GM21367 (cell line): ENCODE measurements around the gene RALGDS.
A peak's percentile ranks its signal among the peaks of the same experiment; 100 is the strongest.

Experiments used
- ATAC-seq: cut with Tn5 transposase; IDR thresholded peaks from one replicate; pipeline ENCODE4 v1.9.1; 2021; ENCODE audit not compliant: unreplicated experiment

RALGDS gene

DNA sequence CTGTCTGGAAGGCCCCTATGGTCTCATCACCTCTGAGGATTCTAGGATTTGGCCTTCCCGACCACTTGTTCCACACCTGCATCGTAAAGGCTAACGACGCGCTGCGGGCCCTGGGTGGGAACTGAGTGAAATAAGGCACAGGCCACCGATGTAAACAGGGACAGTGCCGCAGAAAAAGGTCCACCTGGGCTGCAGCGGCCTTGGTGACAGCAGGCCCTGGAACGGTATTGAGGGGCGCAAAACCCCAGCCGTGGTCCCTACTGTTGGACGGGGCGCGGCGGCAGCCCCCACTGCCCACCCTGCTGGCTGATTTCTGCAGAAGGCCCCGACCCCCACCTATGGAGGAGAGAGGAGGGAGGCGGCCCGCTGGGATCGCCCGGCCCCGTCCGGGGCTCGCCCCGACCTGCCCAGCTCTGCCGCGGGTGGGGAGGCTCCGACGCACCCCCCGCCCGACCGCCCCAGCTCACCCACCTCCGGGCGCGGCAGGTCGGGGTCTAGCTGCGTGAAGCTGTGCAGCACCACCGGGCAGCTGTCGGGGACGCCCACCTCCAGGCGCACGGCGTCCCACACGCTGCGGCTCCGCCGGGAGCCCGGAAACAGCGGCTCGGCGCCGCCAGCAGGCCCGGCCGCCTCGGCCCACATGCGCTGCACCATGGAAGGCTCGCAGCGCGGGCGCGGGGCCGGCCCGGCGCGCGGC is 391 bp downstream of the RALGDS start:
- no peak for ATAC-seq

DNA sequence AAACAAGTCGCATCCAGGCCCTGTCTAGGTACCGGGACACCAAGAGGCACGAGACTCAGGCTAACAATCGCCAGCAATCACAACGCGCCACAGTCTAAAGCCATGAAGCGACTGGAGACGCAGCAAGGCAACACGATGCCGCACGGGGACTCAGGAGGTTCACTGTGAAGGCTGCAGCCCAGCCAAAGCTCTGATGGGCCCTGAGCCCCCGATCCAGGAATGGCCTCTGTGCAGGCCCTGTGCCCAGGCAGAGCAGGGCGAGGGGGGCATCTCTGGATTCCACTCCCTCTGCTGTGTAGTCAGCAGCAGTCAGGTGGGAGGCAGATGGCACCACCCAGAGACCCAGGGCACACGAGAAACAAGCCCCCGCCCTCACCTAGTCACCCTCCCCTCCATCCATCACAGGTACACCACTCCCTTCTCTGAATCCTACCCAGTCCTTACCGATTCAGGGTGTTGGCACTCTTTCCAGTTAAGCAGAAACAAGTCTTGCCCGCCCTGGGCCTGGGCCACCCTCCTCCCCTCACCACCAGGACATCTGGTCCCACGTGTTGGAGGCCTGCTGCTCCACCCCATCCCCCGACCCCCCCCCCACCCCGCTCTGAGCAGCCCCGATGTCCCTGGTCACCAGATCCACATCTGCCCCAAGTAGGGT is 1.1 kb downstream of the RALGDS start:
- no peak for ATAC-seq

DNA sequence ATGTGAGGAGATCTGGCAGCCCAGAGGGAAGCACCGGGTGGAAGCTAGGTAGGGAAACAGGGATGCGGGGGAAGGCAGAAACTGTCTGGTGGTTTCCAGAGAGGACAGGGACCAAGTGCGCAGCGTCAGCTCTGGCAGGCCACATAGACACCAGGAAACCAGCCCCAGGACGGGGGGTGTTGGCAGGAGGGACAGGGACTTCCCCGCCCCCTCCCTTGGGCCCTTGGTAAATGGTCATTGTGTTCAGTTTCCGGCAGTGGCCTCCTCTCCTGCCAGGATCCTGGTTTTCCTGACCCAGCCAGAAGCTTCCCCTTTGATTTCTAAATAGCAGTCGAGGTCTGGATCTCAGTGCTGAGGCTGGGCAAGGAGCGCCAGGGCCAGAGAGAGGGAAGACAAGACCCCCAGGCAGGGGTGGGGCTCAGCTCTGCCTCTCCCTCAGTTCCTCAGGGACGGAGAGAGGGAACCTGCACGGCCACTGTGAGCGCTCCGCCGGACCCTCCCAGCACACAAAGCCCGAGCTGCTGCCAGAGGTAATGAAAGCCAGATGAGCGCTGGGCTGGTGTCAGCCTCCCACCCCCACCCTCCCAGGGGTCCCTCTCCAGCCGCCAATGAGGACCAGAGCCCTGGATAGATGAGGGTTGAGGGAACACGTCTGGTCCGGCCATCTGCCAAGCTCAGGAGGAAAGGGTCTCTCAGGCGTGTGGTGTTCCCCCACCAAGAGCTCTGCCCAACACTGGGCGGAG is 1.8 kb downstream of the RALGDS start:
- no peak for ATAC-seq

DNA sequence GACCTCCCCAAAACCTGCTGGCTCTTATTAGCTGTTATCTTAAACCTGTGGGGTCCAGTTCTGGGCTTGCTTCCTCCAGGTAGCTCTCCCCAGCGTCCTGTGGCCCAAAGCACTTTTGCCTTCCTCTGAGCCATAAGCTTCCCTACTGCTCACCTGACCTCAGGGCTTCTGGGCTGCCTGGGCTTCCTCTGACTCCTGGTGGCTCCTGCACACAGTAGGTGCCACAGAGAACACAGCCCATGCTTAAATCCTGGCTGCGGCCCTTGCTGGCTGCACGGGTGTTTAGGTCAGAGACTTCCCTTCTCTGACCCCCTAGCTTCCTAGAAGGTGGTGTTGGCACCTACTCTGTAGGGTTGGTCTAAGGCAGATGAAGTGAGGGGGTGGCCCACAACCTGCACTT is 2.5 kb downstream of the RALGDS start:
- ATAC-seq = no peak

DNA sequence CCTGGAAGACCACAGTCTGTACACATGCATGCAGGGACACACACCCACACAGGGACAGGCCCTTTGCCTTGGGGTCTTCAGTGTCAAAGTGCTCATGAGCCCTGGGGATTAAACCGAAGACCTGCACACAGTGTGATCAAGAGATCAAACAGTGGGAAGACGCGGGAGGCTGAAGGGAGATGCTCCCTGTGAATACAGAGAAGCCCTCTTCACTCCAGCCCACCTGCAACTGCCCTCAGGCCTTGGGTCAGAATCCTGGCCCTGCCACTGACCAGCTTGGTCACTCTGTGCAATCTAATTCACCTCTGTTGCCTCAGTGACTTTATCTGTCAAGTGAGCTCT is 2.9 kb downstream of the RALGDS start:
- no peak for ATAC-seq

DNA sequence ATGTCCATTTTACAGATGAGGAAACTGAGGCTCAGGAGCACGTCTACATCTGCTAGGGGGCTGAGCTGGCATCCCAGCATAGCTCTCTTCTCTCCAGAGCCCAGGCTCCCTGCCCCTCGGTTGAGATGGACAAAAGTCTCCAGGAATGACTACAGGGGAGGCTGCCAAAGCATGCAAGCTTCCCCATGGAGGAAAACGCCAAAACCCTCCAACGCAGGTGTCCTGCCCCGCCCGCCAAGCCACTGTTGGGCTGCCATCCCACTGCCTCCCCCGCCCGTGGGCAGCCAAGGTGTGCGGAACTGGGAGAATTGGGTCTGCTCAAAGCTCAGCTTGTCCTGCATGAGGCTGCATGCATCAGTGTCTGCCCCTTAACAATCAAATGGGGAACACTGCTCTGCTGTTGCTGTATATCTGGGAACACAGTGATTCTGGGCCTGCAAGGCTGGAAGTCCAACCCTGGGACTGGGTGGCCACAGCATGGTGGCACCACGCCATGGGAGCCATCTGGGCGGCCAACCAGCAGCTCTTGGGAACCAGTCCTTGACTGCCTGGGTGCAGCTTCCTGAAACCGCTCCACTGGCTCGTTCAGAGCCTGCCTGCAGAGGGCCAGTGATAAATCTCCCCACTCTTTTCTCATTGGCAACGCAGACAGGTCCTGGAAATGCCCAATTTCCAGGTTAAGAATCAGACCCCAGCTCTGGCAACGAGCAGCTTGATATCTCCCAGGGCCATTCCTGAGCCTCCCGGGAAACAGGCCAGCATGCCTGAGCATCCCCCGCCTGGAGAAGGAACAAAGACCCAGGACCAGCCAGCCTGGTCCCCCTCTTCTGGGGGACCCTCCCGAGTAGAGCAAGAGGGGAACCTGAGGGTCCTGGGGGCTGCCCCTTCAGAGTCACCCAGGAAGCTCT is 3.5 kb downstream of the RALGDS start:
- ATAC-seq = no peak

DNA sequence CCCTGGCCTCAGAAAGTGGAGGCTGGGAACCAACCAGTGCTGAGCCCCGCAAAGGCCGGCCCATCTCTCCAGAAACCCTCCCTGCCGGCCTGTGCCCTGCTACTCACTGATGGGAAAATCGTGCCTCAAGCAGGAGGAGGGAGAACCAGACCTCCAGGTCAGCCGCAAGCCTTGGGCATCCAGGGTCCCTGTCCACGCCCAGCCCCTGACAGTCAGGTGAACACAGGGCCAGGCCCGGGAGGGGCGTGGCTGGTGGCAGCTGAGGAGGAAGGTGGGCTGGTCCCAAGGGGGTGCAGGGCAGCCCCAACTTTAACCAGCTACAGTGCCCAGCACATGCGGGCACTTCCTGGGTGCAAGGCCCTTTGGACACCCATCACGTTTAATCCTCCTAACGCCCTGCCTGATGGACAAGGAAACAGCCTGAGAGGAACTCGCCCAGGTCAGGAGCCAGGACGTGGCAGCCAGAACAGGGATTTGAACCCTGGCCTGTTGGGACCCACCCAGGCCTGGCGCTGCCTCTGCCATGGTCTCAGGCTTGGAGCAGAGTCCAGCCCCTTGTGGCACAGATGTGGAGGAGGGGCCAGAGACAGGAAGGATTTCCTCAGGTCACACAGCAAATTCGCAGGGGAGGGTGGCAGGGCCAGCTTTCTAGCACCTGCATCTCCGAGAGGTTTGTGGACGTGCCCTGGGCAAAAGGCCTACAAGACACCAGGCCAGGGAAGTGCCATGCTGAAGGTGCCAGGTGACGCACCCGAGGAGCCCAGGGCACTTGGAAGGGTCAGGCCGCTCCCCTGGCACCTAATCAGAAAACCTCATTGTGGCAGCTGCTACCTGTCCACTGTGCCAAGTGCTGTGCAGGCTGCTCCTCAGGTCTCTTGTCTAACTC is 4.5 kb downstream of the RALGDS start:
- no peak for ATAC-seq

DNA sequence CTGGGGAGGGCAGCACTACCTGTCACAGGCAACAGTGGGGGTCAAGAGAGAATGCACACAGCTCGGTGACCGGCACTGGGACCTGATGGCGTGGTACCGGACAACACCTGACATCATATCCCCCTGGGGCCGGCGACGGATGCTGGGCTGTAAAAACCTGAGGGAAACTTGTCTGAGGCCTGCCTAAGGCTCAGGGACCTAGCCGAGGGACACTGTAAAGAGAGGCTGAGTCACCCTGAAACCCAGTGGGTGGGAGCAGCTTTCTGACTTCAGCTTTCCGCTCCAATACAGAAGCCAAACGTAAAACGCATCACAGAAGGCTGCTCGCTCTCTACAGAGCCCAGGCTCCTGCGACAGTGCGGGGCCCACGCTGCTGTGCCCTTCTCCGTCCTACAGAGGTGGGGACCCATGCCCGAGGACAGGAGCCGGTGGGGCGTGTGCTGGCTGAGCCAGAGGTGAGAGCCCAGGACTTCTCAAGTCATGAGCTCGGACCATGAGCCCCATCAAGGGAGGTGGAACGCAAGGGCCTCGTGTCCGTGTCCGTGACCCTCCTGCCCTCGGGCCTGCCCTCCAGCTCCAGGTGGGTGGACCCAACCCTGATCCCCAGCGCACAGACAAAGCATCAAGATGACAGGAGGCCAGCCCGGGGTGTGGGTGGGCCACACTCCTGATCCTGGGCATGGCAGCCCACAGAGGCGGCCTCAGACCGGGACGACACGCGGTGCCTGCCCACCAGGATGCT is 5.3 kb downstream of the RALGDS start:
- ATAC-seq = peak; percentile 54

DNA sequence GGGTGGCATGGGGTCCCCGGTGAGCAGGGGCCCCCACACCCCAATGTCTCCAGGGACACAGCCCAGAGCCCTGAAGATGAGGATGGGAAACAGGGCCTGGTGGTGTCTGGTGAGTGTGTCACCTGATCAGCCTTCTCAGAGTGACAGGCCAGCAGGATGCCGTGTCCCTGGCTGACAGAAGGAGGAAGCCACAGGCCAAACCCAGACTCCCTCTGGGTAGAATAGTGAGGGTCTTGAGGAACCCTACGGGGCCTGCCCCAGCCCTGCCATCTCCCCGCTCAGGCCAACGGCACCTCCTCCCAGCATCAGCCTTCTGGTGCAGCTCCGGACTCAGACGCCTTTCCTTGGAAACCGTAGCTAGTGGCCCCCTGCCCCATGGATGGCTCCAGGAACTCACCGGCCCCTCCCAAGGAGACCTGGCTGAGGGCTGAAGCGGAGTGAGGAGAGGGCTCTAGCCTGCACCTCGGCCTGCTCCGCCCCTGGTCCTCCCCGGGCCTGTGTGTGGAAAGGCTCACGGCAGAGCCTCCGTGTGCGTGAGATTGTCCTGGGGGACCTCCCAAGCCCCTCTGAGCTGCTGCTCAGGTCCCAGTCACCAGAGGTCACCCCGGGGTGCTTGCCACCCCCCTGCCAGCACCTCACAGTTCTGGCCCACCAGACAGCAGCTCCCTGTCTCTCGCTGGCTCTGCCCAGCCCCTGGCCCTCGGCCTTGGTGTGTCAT is 6.0 kb downstream of the RALGDS start:
- no peak for ATAC-seq

DNA sequence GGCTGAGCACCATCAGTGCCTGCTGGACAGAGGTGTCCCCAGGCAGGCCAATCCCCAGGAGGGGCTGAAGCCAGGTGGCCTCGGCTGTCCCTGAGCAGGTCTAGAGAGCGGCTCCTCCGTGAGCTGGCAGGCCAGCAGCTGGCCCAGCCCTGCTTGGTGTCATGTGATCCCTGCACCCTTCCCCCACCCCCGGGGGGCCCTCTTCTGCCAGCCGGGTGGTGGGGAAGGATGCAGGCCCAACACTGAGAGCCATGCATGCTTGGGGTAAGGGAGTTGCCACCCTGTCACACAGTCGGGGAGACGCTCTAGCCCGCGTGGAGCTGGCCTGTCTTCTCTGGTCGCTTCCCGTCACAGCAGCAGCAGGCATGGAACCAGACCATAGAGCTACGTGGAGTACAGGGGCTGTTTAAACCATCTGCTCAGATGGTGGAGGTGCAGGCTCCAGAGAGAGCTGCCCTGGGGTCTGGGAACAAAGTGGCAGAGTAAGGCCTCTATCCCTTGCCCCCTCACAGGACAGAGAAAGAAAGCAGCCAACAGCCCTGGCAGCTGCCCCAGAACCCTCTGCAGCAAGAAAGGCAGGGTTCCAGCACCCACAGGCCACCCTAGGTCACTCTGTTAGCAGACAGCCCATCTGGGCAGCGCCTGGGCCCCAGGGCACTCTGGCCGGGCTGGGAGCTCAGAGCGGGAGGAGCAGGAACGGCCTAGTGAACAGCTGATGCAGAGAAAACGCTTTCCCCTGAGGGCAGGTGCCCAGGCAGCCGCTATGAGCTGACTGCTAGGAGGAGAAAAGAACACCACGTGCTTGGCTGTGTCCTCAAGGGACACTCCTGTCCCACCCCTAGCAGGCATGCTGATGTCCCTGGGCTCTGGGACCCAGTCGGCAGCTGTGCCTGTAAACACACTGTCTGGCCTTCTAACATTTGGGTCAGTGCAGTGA is 6.8 kb downstream of the RALGDS start:
- ATAC-seq = no peak

DNA sequence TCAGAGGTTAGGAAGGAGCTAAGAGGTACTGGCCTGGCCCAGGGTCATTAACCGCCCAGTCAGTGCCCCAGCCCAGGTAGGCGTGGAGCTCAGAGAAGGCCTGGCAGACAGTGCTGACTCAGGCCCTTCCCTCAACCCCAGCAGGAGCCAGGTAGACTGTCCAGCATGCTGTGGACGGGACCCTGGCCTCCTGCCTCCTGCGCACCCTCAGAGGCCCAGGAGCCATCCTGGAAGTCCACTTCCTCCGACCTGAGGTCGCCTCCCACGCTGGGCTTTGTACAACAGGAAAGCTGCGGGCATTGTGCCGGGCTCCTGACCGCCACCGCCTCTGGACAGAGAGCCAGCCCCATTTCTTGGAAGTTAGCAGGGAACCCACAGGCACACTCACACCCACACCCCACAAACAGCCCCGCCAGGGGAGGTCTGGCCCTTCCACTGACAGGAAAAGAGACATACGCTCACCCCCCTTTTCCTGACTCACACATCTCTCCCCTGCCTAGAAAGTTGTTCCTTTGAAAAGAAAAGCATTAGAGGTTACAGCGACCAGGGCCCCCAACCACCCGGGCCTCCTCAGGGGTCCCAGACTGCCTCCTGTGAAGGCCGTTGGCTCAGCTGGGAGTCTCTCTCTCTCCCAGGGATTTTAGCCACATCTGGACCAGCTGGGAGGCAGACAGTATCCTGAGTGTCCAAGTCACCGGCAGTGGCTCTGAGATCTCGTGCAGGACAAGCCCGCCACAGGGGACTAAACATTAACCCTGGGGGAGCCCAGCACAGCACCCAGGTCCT is 7.7 kb downstream of the RALGDS start:
- no peak for ATAC-seq

DNA sequence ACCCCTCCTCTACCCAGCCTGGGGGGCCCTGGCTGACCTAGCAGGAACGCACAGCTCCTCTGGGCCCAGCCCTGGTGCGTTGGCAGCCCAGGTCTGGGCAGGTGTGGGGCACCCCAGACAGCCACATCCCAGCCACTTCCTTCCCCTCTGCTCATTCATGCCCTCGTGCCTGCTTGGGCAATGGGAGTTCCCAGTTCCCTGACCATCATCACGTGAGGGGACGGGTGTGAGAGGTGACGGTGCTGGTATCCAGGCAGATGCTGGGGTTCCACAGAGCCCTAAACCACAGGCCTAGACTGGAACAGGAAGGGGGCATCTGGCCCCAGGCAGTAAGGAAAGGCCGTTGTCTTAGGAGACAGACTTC is 8.4 kb downstream of the RALGDS start:
- no peak for ATAC-seq

DNA sequence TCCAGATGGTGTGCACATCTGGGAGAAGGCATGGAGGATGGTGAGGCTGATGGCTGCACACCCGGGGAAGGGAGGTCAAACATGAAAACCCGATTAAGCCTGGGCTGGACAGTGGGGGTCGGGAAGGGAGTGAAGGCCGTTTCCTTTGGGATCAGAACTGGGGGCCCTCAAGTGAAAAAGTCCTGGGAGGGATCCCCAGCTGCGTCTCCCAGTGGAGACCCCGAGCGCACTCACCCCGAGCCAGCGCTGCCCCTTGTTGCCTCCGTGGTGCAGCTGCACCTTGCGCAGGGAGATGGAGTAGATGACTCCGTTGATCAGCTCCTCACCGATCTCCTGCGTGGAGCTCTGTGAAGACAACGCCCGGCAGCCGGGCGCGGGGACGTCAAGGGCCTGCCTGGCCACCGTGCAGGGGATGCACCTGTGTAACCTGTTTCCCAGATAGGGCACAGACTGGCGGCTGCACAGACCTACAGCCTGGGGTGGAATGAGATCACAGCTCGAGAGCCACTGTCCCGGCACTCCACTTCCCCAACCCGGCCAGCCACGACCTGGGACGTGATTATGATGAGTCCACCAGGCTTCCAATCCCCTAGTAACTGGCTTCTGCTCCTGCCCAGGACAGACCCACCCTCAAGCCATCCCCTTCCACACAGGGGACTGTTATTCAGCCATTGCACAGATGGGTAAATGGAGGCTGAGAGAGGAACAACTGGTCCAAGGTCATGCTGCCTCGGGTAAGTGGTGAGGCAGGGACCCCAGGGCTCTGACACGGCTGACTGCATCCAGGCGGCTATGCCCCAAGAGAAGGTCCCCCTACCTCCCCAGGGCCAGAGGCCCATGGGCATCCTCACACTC is 9.0 kb downstream of the RALGDS start:
- no peak for ATAC-seq

DNA sequence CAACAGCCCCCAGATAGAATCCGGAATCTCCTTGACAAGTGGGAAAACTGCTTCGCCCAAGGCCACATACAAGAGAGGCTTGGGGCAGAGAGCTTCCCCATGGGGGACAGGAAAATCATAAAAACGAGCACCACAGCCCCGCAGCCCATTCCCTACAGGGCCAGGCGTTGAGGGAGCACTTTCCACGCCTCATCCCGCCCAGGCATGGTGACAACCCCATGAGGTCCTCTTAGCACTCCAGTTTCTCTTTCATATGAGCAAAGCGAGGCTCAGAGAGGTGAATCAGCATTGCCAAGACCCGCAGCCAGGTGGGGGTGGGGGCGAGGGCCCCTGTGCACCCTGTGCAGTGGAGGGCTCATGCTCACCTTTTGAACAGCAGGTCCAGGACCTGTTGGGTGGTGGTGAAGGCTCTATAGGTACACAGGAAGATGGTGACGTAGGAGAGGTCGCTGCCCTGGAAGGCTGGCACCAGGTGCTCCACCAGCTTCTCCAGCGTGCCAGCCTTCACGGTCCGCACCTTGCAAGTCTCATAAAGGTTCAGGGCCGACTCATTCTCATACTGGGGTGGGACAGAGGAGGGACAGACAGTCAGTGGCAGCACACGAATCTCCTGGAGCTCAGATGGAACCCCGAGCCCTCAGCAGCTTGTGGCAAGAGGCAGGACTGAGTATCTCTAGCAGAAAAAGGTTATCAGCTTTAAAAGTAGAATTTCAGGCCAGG is 10.9 kb downstream of the RALGDS start:
- ATAC-seq = no peak

DNA sequence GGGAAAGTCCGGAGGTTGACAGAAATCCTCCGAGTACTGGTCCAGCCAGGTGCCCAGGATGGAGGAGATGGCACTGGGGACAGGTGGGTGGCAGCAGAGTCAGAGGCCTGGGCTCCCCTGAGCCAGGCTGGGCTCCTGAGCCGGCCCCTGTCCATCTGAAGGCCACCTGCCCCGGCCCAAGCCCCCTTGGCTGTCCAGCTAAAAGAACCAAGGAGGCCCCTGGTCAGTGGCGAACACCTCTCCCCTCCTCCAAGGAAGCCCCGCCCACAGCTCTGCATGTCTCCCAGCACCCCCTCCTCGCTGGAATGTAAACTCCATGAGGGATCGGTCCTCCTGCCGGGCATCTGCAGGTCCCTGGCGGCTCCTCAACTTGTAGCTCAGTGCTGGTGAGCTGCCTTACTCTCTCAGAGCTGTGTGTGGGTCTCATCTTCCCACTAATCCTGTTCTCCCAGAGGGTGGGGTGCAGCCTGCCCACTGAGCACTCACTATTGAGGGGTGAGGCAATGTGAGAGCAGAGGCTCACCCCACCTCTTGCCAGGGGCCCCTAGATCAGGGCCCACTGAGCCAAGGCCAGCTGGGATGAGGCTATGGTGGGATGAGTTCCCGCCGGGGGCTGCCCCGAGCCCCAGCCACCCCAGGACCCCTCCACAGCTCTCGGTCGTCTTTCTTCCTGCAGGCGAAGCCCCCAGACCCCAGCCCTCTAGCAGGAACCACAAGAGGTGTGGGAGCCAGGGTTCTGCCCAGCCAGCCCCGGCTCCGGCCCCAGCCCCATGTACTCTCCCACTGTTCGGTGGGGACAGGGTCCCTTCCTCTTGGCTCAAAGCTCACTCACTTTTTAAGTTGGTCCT is 12.0 kb downstream of the RALGDS start:
- no peak for ATAC-seq
